HepG2 (cell line): ENCODE measurements around the gene FFAR2. TPM values are rescaled to one million over a fixed set of nuclear protein-coding genes. Genes with fewer than 3 reads are reported as not detected.
"Not testable (repeated sequence)": the region's sequence is repeated elsewhere in the genome, so short reads cannot be mapped to it uniquely, and the experiment has no call there.

ENCODE experiments used
- ATAC-seq: fragments of 200-7000 bp; cut with Tn5 transposase; 3 replicates; pipeline ENCODE4 v1.9.1; 2020; ENCODE audit warnings: mild to moderate bottlenecking, moderate library complexity
- BruUV-seq: library from RNA; stranded (reverse); fragments of 400-500 nt; replicated peaks from 2 replicates; lab custom pipeline; 2021; lab: Mats Ljungman, UMichigan
- CTCF ChIA-PET: fragments of 300-600 bp; formaldehyde crosslinking; extraction: SDS; loops from one replicate; lab custom pipeline; 2021; ENCODE audit warnings: low total read pairs, inconsistent platforms, low intra/inter-chr PET ratio; lab: Yijun Ruan, JAX
- POLR2A ChIA-PET: fragments of 350-600 bp; sonication (Branson Sonifier 250); formaldehyde crosslinking; loops from one replicate; lab custom pipeline; 2020; ENCODE audit warnings: antibody characterized with exemption, inconsistent platforms; lab: Yijun Ruan, JAX
- DNase-seq: peaks from one replicate; pipeline ENCODE4 v3.0.0-alpha.2; 2015; ENCODE audit warnings: low spot score
- FAIRE-seq: peaks from 3 replicates; lab custom pipeline; 2011; peaks lifted over from hg19 to GRCh38; lab: Jason Lieb, UNC
- H2AFZ ChIP-seq: one replicate; pipeline ENCODE4 v1.6.1; 2011; ENCODE audit warnings: low read length, inconsistent platforms
- H3K27ac ChIP-seq: fragments of 300-600 bp; 3 replicates; pipeline ENCODE4 v1.8.0; 2011; ENCODE audit warnings: mixed run types, mild to moderate bottlenecking, mixed read lengths, low read length, inconsistent platforms; ENCODE audit not compliant: insufficient read depth; ENCODE audit errors: extremely low read length
- H3K27me3 ChIP-seq, 2 experiments: fragments of 200-600 bp in 1 of 2; 2 replicates in 1 of 2; 3 replicates in 1 of 2; pipeline versions ENCODE4 v1.6.0 to v1.8.0; 2011; ENCODE audit warnings: low read length in 2 of 2, mild to moderate bottlenecking in 2 of 2, moderate library complexity in 2 of 2, inconsistent platforms in 1 of 2; ENCODE audit not compliant: insufficient read depth in 2 of 2, control insufficient read depth in 1 of 2
- H3K36me3 ChIP-seq, 2 experiments: fragments of 200-600 bp in 1 of 2; replicated peaks in 1 of 2; 2 replicates in 1 of 2; 3 replicates in 1 of 2; pipeline versions ENCODE4 v1.5.1 to v1.8.0; 2011; ENCODE audit warnings: low read length in 2 of 2, inconsistent platforms in 1 of 2; ENCODE audit not compliant: insufficient read depth in 2 of 2, control insufficient read depth in 1 of 2
- H3K4me1 ChIP-seq: 2 replicates; pipeline ENCODE4 v1.5.1; 2012; ENCODE audit warnings: low read length, inconsistent platforms; ENCODE audit not compliant: insufficient read depth
- H3K4me2 ChIP-seq: 2 replicates; pipeline ENCODE4 v1.6.0; 2011; ENCODE audit warnings: low read depth, low read length, inconsistent platforms
- H3K4me3 ChIP-seq, 3 experiments: fragments of 200-600 bp in 1 of 3; sonication (generic), shearing (Covaris generic) in 1 of 3; replicated peaks in 1 of 3; 2 replicates each; pipeline ENCODE4 v1.5.1; 2011 to 2016; ENCODE audit warnings: low read length in 3 of 3, inconsistent platforms in 2 of 3, low read depth in 2 of 3, mild to moderate bottlenecking in 2 of 3, control low read depth in 1 of 3, mixed read lengths in 1 of 3; ENCODE audit not compliant: insufficient read depth in 1 of 3
- H3K79me2 ChIP-seq: one replicate; pipeline ENCODE4 v1.6.1; 2011; ENCODE audit warnings: low read length, inconsistent platforms; ENCODE audit not compliant: insufficient read depth
- H3K9ac ChIP-seq: 2 replicates; pipeline ENCODE4 v1.6.0; 2011; ENCODE audit warnings: mild to moderate bottlenecking, low read depth, low read length, inconsistent platforms; ENCODE audit not compliant: insufficient read depth
- H3K9me3 ChIP-seq: 2 replicates; pipeline ENCODE4 v1.5.1; 2012; ENCODE audit warnings: mild to moderate bottlenecking, low read length
- H4K20me1 ChIP-seq: 2 replicates; pipeline ENCODE4 v1.6.0; 2011; ENCODE audit warnings: inconsistent platforms, mild to moderate bottlenecking, low read length, moderate library complexity; ENCODE audit not compliant: insufficient read depth
- CREBL2 ChIP-seq: sonication (generic); formaldehyde crosslinking; IDR thresholded peaks from 2 replicates; pipeline ENCODE4 v1.8.1; 2023; ENCODE audit warnings: missing genetic modification reagents, mild to moderate bottlenecking, borderline replicate concordance
- TEAD2 ChIP-seq: sonication (generic); formaldehyde crosslinking; IDR thresholded peaks from 2 replicates; pipeline ENCODE4 v1.9.0; 2021; ENCODE audit warnings: missing genetic modification reagents
- ZBTB10 ChIP-seq: sonication (generic); formaldehyde crosslinking; IDR thresholded peaks from 2 replicates; pipeline ENCODE4 v1.4.0; 2020; ENCODE audit warnings: missing genetic modification reagents, borderline replicate concordance
- ZZZ3 ChIP-seq: sonication (generic); formaldehyde crosslinking; IDR thresholded peaks from 2 replicates; pipeline ENCODE4 v1.4.0; 2020; ENCODE audit warnings: missing genetic modification reagents, mild to moderate bottlenecking, borderline replicate concordance
- WGBS: methylation state at CpG from one replicate; pipeline ENCODE4 v1.1.6; 2017; ENCODE audit warnings: low lambda C conversion rate; 5-methylcytosine and 5-hydroxymethylcytosine counted together
- in situ Hi-C: cut with HindIII; loops from 2 replicates; pipeline ENCODE4 v1.10.0; 2017; ENCODE audit warnings: low pct_unique_long_range_greater_than_20kb; ENCODE audit not compliant: extremely low pct_ligation_motif_present
- intact Hi-C: fragments of 100-400 bp; cut with micrococcal nuclease; formaldehyde crosslinking; loops from one replicate; pipeline ENCODE4 v1.10.0; 2022; ENCODE audit not compliant: unreplicated experiment
- polyA plus RNA-seq, 8 experiments: library from polyadenylated mRNA; depleted of rRNA in 3 of 8; stranded (reverse) in 7 of 8; unstranded in 1 of 8; fragments of >200 nt; fragmentation: Illumina TruSeq in 4 of 8; extraction: Trizol in 4 of 8; gene quantifications; 2 replicates each; pipeline versions ENCODE4 v1.2.1 to v1.2.3, GENCODE V29; 2011 to 2016; ENCODE audit warnings: low read depth in 4 of 8, missing spikeins in 1 of 8, mixed read lengths in 1 of 8; ENCODE audit not compliant: insufficient read depth in 1 of 8
- total RNA-seq, 5 experiments: library from RNA; depleted of rRNA; stranded (reverse); fragments of >200 nt; fragmentation: Illumina TruSeq; extraction: Trizol; gene quantifications; 2 replicates each; pipeline ENCODE4 v1.2.3, GENCODE V29; 2016; ENCODE audit warnings: low read depth in 1 of 5

Gene FFAR2
- total and polyA plus RNA-seq, 2 of the 13 experiments (the other 11 are each of a cell fraction or from before 2014, with no cell fraction given) = 0.12 TPM; not detected in 1

- Histone ChIP-seq H3K4me1 (peaks cover 40% of the 10 kb centered on the region), H4K20me1 (no peaks in the 10 kb centered on the region), H3K27ac (no peak overlapping the region), H3K4me2 (no peak overlapping the region), H3K36me3 (no peaks in the 10 kb centered on the region), H3K9ac (no peak overlapping the region), H2AFZ (no peak overlapping the region), H3K79me2 (no peaks in the 10 kb centered on the region), H3K27me3 (no peaks in the 10 kb centered on the region), H3K9me3 (no peaks in the 10 kb centered on the region), H3K4me3 (no peak overlapping the region)
- ChIA-PET POLR2A (no interaction called here), CTCF (no interaction called here)
- FAIRE-seq (no peak), DNase-seq (no peak), ATAC-seq (no peak)
- 72% methylated on average over 14 of the region's 14 CpGs for WGBS
- no peak for TF ChIP-seq ZZZ3
- TF ChIP-seq CREBL2 = no peak
- TF ChIP-seq TEAD2 (CRISPR knock-in tag) = no peak
- no peak for TF ChIP-seq ZBTB10 (CRISPR knock-in tag)
- intact Hi-C loops = no loop called here
- in situ Hi-C loops = no loop called here
- BruUV-seq = no TSS peak
These were observed 26.0 kb downstream of the FFAR2 start for GRCh38 chr19:35474104-35474503.

GRCh38 chr19:35474594-35474993 is 26.5 kb downstream of the FFAR2 start:
- H3K9ac ChIP-seq, H3K36me3 ChIP-seq, H3K4me3 ChIP-seq, FAIRE-seq, H2AFZ ChIP-seq, H4K20me1 ChIP-seq, BruUV-seq, H3K4me2 ChIP-seq, CTCF ChIA-PET, H3K27me3 ChIP-seq, POLR2A ChIA-PET, intact Hi-C loops, H3K27ac ChIP-seq, DNase-seq, in situ Hi-C loops, ATAC-seq, H3K9me3 ChIP-seq, H3K79me2 ChIP-seq: not testable (repeated sequence)
- 73% methylated on average over 7 of the region's 7 CpGs for WGBS
- H3K4me1 ChIP-seq = peaks cover 40% of the 10 kb centered on the region
